Upper lobe of left lung (tissue), 4 donors: ENCODE results near the gene SLN.

Experiments
- EP300 ChIP-seq, 4 donors: sonication (generic); formaldehyde crosslinking; IDR thresholded peaks; one replicate each; pipeline ENCODE4 v1.5.1; 2017; ENCODE audit warnings: antibody characterized with exemption in 4 of 4, control low read depth in 2 of 4
- TF ChIP-seq, protein P1 (sequence below), 6 experiments: fragments of 450-650 bp in 4 of 6; fragments of 200-600 bp in 2 of 6; sonication (generic) in 2 of 6; IDR thresholded peaks; one replicate each; pipeline ENCODE4 v1.5.1; 2016 to 2019; ENCODE audit warnings: antibody characterized with exemption in 6 of 6

DNA sequence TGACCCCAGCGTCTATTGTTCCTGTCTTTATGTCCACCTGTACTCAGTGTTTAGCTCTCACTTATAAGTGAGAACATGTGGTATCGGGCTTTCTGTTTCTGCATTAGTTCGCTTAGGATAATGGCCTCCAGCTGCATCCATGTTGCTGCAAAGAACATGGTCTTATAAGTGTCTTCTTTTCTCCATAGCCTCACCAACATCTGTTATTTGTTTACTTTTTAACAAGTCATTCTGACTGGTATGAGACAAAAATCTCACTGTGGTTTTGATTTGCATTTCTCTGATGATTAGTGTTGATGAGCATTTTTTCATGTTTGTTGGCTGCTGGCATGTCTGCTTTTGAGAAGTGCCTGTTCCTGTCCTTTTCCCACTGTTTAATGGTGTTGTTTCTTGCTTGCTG is 21.7 kb upstream of the SLN start:
- TF ChIP-seq, protein P1, sequence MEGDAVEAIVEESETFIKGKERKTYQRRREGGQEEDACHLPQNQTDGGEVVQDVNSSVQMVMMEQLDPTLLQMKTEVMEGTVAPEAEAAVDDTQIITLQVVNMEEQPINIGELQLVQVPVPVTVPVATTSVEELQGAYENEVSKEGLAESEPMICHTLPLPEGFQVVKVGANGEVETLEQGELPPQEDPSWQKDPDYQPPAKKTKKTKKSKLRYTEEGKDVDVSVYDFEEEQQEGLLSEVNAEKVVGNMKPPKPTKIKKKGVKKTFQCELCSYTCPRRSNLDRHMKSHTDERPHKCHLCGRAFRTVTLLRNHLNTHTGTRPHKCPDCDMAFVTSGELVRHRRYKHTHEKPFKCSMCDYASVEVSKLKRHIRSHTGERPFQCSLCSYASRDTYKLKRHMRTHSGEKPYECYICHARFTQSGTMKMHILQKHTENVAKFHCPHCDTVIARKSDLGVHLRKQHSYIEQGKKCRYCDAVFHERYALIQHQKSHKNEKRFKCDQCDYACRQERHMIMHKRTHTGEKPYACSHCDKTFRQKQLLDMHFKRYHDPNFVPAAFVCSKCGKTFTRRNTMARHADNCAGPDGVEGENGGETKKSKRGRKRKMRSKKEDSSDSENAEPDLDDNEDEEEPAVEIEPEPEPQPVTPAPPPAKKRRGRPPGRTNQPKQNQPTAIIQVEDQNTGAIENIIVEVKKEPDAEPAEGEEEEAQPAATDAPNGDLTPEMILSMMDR (IDR thresholded peaks at IDR 0.05): no peak
- TF ChIP-seq EP300 (IDR thresholded peaks at IDR 0.05): no peak
